ENCODE measurements around the gene VAV2. TPM values are rescaled to one million over a fixed set of nuclear protein-coding genes. Genes with fewer than 3 reads are reported as not detected.
A peak's percentile ranks its signal among the peaks of the same experiment; 100 is the strongest.

VAV2 gene
- total RNA-seq, 8 experiments from 2014 or later: 5.9 to 33.0 (median 14.9) TPM

DNA sequence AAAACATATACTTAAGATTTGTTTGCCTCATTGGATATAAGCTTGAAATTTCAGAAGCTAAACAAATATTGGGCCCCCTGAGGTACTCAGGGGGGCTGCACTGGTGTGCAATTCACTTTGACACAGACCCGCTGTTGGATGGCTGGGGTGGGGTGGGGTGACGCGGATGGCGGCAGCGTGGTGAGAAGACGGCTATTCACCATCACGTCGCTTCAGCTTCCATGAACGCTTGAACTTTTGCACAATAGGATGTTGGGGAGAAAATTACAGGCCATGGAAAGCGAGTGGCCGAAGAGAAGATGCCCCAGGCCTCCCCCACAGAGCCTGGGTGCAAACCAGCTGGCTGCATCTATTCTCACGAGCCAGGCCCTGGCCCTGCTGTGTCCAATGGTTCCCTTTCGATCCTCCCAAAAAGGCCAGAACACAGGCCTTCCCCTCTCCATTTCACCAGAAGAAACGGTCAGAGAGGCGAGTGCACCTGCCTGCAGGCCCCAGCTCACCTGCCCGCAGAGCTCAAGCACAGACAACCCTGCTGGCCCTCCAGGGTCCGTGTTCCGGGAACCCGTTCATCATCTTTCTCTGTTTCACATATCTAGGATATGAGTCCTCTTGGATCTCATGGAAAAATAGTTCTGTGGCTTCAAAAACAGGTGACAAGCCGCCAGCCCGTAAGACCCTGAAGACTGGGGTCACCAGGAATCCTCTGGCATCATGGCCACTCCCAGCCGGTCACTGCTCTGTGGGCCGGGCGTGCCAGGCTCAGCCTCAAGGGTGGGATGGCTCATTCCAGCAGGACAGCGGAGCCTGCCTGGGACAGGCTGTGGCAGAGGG, 207.2 kb downstream of the VAV2 start:
- in situ Hi-C loops (cut with MboI; ENCODE audit: low pct_unique_long_range_greater_than_20kb in 2 of 9, low sequenced_read_pairs in 9 of 9, unreplicated experiment in 9 of 9): loop anchor here in 6 of 9 experiments (10.0 to 25.0 kb wide), 2 partner anchors 202 to 210 kb away; partner anchors contain the start of gene VAV2 (in 6 of the 6)
- 64 to 100% (median 95%) methylated on average over 2 to 20 of the region's 25 CpGs; no CpG with 5 or more reads in 2 of the 10 experiments for WGBS, 10 experiments
- Histone ChIP-seq H3K4me1 (replicated peaks in 1 of 2) (peaks cover 4 to 14% of the 10 kb centered on the region in 2 donors), H3K4me3 (no peak overlapping the region), H3K27ac (no peak overlapping the region)
- no peak for ATAC-seq (replicated peaks in 6 of 8)

DNA sequence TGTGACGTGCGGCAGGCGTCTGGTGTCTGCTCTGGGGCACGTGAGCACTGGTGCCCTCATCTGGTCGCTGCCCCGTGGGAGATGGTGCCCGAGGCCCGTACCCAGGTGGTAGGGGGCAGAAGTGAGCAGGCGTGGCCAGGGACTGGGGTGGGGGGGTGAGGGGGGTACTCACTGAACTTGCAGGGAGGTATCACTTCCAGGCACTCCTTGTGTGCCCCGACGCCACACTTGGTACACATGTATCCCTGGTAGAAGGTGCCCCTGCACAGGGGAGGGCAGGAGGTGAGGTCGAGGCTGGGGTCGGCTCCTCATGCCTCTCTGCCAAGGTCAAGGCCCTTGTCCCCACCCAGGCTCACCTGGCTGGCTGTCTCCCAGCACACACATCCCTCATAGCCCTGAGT, 208.8 kb downstream of the VAV2 start:
- WGBS, 10 experiments: no CpG with 5 or more reads among the region's 13 CpGs

GRCh38 chr9:133782157-133783130, 209.7 kb downstream of the VAV2 start:
- peak; percentile 55 to 83 (median 62) for ATAC-seq (replicated peaks in 6 of 8)
- WGBS, 10 experiments: 20 to 51% (median 41%) methylated on average over 3 to 9 of the region's 16 CpGs; no CpG with 5 or more reads in 1 of the 10 experiments
- Histone ChIP-seq H3K4me1 (replicated peaks in 1 of 2) (peaks cover 2 to 10% of the 10 kb centered on the region in 2 donors), H3K27ac (no peak overlapping the region), H3K4me3 (no peak overlapping the region)
- in situ Hi-C loops (cut with MboI; ENCODE audit: low pct_unique_long_range_greater_than_20kb in 2 of 9, low sequenced_read_pairs in 9 of 9, unreplicated experiment in 9 of 9): loop anchor here in 6 of 9 experiments (10.0 to 25.0 kb wide), 2 partner anchors 205 to 212 kb away; partner anchors contain the start of gene VAV2 (in 6 of the 6)

More for the DNA sequence above, 208.8 kb downstream of the VAV2 start:
- H3K4me1 ChIP-seq (replicated peaks in 1 of 2): peaks cover 4 to 14% of the 10 kb centered on the region in 2 donors
- H3K27ac ChIP-seq: no peak overlapping the region
- ATAC-seq (replicated peaks in 6 of 8): no peak
- no peak overlapping the region for H3K4me3 ChIP-seq
- in situ Hi-C loops (cut with MboI; ENCODE audit: low pct_unique_long_range_greater_than_20kb in 2 of 9, low sequenced_read_pairs in 9 of 9, unreplicated experiment in 9 of 9): loop anchor here in 6 of 9 experiments (10.0 to 25.0 kb wide), 2 partner anchors 204 to 211 kb away; partner anchors contain the start of gene VAV2 (in 6 of the 6)

DNA sequence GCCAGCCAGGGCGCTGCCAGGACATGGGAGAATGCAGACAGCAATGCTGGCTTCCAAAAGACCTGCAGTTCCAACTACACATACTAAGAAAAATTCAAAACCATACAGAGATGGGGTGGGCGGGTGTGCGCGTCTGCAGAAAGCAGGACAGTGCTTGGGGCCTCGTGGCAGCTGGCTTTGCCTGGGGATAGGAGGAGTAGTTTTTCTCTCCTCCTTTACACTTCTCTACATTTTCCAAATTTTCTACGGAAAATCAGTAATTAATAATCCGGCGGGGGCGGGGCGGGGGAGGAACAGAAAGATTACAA, 210.3 kb downstream of the VAV2 start:
- WGBS, 10 experiments: 20 to 100% (median 90%) methylated on average over 1 to 6 of the region's 10 CpGs; no CpG with 5 or more reads in 5 of the 10 experiments
- ATAC-seq (replicated peaks in 6 of 8): no peak
- Histone ChIP-seq H3K27ac (no peak overlapping the region), H3K4me1 (replicated peaks in 1 of 2) (peaks cover 0 to 3% of the 10 kb centered on the region in 2 donors), H3K4me3 (no peak overlapping the region)
- in situ Hi-C loops (cut with MboI; ENCODE audit: low pct_unique_long_range_greater_than_20kb in 2 of 9, low sequenced_read_pairs in 9 of 9, unreplicated experiment in 9 of 9): loop anchor here in 6 of 9 experiments (10.0 to 25.0 kb wide), 2 partner anchors 206 to 213 kb away; partner anchors contain the start of gene VAV2 (in 6 of the 6)

- in situ Hi-C loops (cut with MboI; ENCODE audit: low pct_unique_long_range_greater_than_20kb in 2 of 9, low sequenced_read_pairs in 9 of 9, unreplicated experiment in 9 of 9): loop anchor here in 6 of 9 experiments (10.0 to 25.0 kb wide), 2 partner anchors 206 to 214 kb away; partner anchors contain the start of gene VAV2 (in 6 of the 6)
- WGBS, 10 experiments: 90 to 100% (median 100%) methylated on average over 2 to 12 of the region's 15 CpGs; no CpG with 5 or more reads in 3 of the 10 experiments
- H3K4me3 ChIP-seq: no peak overlapping the region
- H3K27ac ChIP-seq: no peak overlapping the region
- ATAC-seq (replicated peaks in 6 of 8): no peak
- no peaks in the 10 kb centered on the region for H3K4me1 ChIP-seq (replicated peaks in 1 of 2)
Observed at GRCh38 chr9:133780962-133781827, 210.9 kb downstream of the VAV2 start.

- in situ Hi-C loops (cut with MboI; ENCODE audit: low pct_unique_long_range_greater_than_20kb in 2 of 9, low sequenced_read_pairs in 9 of 9, unreplicated experiment in 9 of 9): loop anchor here in 6 of 9 experiments (10.0 to 25.0 kb wide), 2 partner anchors 207 to 214 kb away; partner anchors contain the start of gene VAV2 (in 6 of the 6)
- no CpG with 5 or more reads among the region's 15 CpGs for WGBS, 10 experiments
- Histone ChIP-seq H3K4me3 (no peak overlapping the region), H3K27ac (no peak overlapping the region), H3K4me1 (replicated peaks in 1 of 2) (no peaks in the 10 kb centered on the region)
- ATAC-seq (replicated peaks in 6 of 8): no peak
Observed at GRCh38 chr9:133780404-133780945, 211.6 kb downstream of the VAV2 start.

GRCh38 chr9:133779516-133780403, 212.4 kb downstream of the VAV2 start:
- Histone ChIP-seq H3K27ac (no peak overlapping the region), H3K4me1 (replicated peaks in 1 of 2) (no peaks in the 10 kb centered on the region), H3K4me3 (no peak overlapping the region)
- 83 to 100% (median 92%) methylated on average over 2 to 12 of the region's 19 CpGs; no CpG with 5 or more reads in 4 of the 10 experiments for WGBS, 10 experiments
- in situ Hi-C loops (cut with MboI; ENCODE audit: low pct_unique_long_range_greater_than_20kb in 2 of 9, low sequenced_read_pairs in 9 of 9, unreplicated experiment in 9 of 9): loop anchor here in 6 of 9 experiments (10.0 to 25.0 kb wide), 2 partner anchors 208 to 215 kb away; partner anchors contain the start of gene VAV2 (in 6 of the 6)
- ATAC-seq (replicated peaks in 6 of 8): no peak

- 0 to 100% (median 83%) methylated on average over 1 to 8 of the region's 8 CpGs; no CpG with 5 or more reads in 4 of the 10 experiments for WGBS, 10 experiments
- in situ Hi-C loops (cut with MboI; ENCODE audit: low pct_unique_long_range_greater_than_20kb in 2 of 9, low sequenced_read_pairs in 9 of 9, unreplicated experiment in 9 of 9): loop anchor here in 2 of 9 experiments (25.0 kb wide), 1 partner anchor 208 kb away; the partner anchor contains the start of gene VAV2 (in 2 of the 2)
- Histone ChIP-seq H3K4me1 (replicated peaks in 1 of 2) (no peaks in the 10 kb centered on the region), H3K27ac (no peak overlapping the region), H3K4me3 (no peak overlapping the region)
- ATAC-seq (replicated peaks in 6 of 8): peak in 5 of 8 experiments; percentile 13 to 43 (median 29)
Observed at GRCh38 chr9:133779081-133779480, 213.0 kb downstream of the VAV2 start.

- ATAC-seq (replicated peaks in 6 of 8): peak in 5 of 8 experiments; percentile 24 to 72 (median 57)
- WGBS, 10 experiments: 80 to 100% (median 100%) methylated on average over 1 to 3 of the region's 20 CpGs; no CpG with 5 or more reads in 5 of the 10 experiments
- in situ Hi-C loops (cut with MboI; ENCODE audit: low pct_unique_long_range_greater_than_20kb in 2 of 9, low sequenced_read_pairs in 9 of 9, unreplicated experiment in 9 of 9): loop anchor here in 2 of 9 experiments (25.0 kb wide), 1 partner anchor 209 kb away; the partner anchor contains the start of gene VAV2 (in 2 of the 2)
- no peak overlapping the region for H3K4me3 ChIP-seq
- no peak overlapping the region for H3K27ac ChIP-seq
- no peaks in the 10 kb centered on the region for H3K4me1 ChIP-seq (replicated peaks in 1 of 2)
Observed at GRCh38 chr9:133778336-133779013, 213.6 kb downstream of the VAV2 start.

- Histone ChIP-seq H3K27ac (no peak overlapping the region), H3K4me3 (no peak overlapping the region), H3K4me1 (replicated peaks in 1 of 2) (no peaks in the 10 kb centered on the region)
- 92 to 93% methylated on average over 2 to 3 of the region's 14 CpGs; no CpG with 5 or more reads in 8 of the 10 experiments for WGBS, 10 experiments
- in situ Hi-C loops (cut with MboI; ENCODE audit: low pct_unique_long_range_greater_than_20kb in 2 of 9, low sequenced_read_pairs in 9 of 9, unreplicated experiment in 9 of 9): loop anchor here in 2 of 9 experiments (25.0 kb wide), 1 partner anchor 209 kb away; the partner anchor contains the start of gene VAV2 (in 2 of the 2)
- ATAC-seq (replicated peaks in 6 of 8): no peak
Observed at GRCh38 chr9:133777871-133778270, 214.3 kb downstream of the VAV2 start.

All from motor neuron (in vitro differentiated cells).